ENCODE results near the gene CYP26B1.

The CYP26B1 gene

GRCh38 chr2:72140621-72140960, 7.1 kb downstream of the CYP26B1 start:
- DNase-seq = no peak

DNA sequence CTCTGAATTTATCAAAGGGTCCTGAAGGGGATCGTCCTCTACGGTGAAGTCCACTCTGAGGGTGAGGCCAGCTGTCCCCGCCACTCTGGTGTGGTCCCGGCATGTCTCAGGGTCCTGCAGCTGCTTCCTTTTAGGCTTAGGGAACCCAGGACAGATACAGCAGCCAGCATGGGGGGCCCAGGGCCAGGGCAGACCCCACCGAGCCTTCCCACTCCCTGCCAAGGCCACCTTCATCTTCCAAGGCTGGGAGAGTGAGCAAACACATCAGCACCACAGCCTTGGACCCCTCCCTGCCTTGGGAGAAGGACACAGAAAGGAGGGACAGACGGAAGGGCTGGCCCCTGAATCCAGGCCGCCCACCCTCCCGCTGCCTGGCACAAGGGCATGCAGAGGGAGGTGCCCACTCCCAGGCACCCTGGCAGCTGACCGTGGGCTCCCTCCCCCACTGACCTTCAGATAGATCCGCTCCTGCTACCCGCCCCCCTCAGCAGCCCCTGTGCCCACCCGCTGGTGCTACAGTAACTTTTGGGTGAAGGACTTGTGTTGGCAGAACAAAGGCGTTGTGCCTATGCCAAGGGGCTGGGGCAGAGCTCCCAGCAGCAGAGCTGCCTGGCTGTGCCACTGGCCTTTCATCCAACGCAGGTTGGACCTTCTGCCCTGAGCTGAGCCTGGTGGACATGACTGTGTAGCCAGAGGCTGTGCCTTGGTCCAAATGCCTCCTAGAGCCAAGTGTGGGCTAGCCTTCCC, 7.6 kb downstream of the CYP26B1 start:
- DNase-seq = no peak

DNA sequence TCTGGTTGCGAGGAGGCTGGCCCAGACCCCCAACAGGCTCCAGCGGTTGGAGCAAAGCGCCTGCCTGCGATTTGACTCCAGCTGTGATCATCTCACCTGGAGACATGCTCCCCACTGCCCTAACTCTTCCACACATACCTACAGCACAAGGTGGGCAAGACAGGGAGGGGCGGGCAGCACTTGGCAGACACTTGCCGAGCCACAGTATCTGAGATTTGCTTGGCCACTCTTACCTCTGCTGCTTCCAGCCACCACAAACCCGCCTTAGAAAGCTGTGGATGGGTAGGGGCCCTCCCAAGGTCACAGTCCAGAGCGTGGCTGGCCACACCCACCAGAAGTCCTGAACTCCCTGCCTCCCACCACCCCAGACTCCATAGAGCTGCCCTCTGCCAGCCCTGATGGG, 8.2 kb downstream of the CYP26B1 start:
- no peak for DNase-seq

GRCh38 chr2:72138921-72139381, 8.7 kb downstream of the CYP26B1 start:
- no peak for DNase-seq

DNA sequence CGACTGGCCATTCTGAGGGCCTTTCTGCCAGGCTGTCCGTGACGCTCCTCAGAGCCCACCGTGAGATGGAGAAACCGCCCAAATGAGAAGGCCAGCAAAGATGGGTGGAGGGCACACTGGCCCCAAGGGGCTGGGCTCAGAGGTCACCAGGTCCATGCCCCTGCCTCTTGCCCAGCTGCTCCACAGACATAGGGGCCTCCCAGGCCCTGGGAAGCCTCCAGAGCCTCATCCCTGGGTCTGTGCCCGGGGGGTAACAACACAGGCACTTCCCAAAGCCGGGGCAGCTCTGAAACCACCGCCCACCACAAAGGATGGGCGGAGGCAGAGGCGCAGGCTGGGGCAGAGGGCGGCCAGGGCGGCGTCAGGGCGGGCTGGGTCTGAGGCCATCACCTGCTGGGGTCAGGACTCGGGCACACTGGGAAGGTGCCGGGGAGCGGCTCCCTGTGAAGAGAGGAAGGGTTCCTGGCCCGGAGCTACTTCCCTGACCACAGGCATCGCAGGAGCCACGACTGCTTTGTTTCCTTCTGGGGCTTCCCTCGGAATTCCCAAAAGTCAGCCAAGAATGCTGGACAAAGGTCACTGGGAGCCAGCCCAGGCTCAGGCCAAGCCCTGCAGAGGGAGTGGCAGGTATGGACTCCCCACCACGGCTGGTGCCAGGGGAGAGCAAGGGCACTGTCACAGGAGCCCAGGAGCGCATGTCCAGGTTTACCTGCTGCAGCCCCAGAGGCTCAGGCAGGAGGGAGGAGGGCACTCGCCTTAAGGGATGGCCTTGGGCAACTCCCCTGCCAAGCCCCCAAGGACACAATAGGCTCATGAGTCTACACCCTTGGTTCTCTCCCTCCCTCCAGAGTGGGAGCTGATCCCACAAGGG, 9.4 kb downstream of the CYP26B1 start:
- no peak for DNase-seq

DNA sequence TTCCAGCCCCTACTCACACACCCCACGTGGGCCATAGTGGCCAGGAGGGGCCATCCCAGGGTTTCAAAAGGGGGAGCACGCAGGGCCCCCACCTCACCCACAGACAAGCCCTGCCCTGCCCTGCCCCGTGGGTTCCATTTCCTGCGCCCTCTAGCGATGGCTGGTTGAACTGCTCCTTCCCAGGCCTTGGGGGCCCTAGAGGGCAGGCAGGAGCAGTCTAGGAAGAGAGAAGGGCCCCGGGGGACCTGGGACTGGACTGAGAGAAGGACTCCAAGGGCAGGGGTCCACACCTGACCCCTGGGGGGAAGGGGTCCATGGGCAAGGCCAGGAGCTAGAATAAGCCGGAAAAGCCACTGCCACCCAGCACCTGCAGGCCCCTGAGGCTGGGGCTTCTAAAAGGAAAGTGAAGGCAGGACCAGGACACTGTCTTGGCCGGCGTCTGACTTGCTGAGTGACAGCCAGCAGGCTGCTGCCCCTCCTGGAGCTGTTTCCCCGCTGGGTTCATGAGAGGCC, 10.1 kb downstream of the CYP26B1 start:
- no peak for DNase-seq

GRCh38 chr2:72136933-72137497, 10.6 kb downstream of the CYP26B1 start:
- no peak for DNase-seq

GRCh38 chr2:72136331-72136730, 11.3 kb downstream of the CYP26B1 start:
- DNase-seq = no peak

DNA sequence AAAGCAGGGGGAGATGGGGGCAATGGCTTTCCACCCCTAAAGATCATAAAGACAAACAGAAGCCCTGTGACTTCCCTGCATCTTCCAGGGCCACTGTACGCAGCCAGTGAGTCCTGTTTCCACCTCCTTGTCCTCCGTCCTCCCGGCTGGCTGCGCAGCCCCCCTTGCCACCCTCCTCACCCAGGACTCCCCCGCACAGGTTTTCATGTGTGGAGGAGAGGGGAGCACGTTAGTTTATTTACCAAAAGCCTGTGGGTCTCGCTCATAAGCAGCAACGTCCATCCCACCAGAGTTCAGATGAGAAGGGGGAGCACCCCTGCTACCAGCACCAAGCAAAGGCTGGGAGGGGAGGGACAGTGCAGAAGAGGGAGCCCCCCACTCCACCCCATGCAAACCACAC, 11.7 kb downstream of the CYP26B1 start:
- DNase-seq = no peak

DNA sequence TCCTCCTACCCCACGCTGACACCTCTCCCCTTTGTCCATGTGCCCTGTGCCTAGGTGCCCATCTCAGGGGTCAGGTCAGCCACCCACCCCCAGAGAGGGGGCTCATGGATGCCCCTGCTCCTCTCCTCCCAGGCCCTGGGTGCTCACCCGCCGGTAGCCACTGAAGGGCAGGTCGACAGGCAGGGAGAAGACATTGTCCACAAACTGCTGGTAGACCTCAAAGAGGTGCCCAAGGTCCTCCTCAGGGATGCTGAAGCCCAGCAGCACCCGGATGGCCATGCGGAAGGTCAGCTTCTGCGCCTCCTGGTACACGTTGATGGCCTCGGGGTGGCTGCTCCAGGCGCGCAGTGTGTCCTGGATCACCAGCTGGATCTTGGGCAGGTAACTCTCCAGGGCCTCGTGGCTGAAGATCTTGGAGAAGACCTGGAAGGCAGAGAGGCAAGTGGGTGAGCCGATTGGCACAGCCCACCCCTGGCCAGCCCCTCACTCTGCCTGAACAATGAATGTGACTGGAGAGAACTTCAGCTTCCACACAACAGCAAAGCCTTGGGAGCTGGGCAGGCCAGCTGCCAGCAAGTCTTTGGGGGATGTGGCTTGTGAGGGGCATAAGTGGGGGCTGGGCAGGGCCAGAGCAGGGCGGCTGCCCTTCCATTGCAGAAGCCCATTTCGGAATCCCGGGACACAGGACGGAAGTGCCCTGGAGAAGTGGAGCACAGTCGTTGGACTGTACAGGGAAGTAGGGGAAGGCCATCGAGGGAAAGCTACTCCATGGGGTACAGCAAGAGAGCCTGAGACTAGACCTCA, 12.5 kb downstream of the CYP26B1 start:
- DNase-seq = no peak

DNA sequence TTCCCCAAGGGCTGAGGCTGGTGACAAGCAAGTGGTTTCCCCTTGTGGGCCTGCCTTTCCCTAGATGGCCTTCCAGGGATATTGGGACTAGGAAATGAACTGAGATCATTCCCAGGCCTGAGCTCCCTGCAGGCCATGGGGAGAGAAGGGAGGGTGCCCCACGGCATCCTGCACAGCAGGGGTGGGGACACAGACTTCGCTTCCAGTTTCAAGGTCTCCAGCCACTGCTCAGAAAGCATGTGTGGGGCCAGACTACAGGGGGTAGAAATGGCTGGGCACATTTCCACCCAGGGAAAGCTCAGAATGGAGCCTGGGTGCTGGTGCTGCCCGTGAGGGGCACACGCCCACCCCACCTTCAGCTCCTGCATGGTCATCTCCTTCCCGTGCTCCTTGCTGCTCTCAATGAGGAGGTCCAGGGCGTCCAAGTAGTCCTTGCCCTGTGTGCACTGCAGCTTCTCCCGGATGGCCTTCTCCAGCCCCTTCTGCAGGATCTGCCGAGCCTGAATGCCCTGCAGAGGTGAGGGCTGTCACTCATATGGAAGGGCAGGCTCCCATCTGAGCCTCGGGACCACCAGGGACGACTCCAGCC, 13.2 kb downstream of the CYP26B1 start:
- DNase-seq = no peak

DNA sequence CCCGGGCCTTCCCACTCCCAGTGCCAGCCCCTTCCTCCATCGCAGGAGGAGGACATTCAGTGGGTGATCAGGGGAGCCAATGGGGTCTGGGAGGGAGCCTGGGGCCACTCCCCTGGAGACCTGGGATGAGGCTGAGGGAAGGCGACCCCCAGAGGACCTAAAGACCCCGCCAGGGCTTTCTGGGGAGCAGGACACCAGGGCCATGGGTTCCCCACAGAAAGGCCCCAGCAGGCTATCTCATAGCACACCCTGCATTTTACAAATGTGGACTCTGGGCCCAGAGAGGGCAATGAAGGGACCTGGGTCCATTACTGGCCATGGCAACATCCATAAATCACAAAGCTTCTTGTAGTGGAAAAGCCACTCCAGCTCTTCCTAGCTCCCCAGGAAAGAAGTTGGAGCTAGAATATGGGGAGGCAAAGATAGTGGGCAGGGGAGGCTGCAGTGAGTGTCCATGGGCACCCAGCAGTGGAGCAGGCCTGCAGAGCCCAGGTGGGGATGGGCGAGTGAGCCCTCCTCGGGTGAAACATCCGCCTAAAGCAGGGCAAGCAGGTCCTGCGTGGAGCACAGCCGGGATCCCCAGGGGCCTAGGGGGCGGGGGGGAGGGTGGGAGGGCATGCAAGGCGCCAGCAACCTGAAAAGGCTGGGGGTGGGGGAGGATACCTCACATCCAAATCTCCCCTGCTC, 13.8 kb downstream of the CYP26B1 start:
- no peak for DNase-seq

GRCh38 chr2:72132981-72133720, 14.5 kb downstream of the CYP26B1 start:
- DNase-seq = no peak

- DNase-seq = no peak
Measured at GRCh38 chr2:72131916-72132841, 15.5 kb downstream of the CYP26B1 start.

DNA sequence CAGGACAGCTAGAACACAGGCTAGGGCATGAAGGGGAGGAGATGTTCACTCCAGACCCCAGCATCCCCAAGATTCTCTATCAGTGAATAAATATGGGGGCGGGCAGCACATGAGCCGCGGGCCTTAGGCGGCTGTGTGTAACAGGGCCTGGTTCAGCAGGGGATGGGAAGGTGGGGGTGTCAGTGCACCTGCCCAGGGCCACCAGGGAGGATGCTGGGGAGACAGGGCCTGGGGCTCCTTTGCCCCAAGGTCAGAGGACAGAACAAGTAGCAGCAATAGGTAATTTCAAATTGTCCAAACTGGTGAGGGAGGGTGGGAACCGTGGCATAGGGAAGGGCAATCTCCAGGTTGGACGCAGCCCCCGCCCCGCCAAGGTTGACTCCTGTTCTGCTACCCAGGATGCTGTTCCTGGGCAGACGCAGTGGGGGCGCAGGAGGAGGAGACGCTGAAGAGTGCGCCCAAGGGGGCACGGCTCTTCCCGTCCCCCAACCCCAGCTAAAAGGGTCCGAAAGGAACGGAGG, 16.2 kb downstream of the CYP26B1 start:
- no peak for DNase-seq

DNA sequence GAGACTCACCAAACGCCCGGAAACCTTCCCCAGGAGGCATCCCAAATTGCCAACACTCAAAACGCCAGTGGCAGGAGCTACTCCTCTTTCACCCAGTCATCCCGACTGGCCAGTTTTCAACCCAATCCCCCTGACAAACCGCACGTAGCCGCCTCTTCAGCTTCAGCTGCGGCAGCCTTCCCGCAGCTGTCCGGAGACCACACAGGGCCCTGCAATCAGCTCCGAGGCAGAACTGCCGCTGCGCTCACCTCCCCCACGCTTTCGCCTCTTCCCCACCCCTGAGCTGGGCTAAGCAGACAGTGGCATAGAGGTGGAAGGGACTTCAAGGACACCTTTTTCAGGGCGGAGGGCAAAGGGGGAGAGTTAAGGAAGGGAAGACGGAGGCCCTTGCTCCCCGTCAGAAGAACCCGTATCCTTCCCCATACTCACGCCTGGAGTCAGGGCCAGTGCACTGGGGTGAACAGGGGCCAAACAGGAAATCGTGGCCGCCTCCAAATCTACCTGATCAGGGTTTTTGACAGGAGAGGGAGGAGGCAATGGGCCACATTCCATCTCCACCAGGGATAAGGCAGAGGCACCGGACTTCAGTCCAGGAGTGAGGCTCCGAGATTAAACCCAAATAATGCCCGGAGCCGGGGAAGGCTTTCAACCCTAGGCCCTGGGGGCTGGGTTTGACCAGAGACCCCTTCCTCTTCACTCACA, 16.9 kb downstream of the CYP26B1 start:
- DNase-seq = no peak

- DNase-seq = no peak
Measured at GRCh38 chr2:72129681-72130340, 17.9 kb downstream of the CYP26B1 start.

DNA sequence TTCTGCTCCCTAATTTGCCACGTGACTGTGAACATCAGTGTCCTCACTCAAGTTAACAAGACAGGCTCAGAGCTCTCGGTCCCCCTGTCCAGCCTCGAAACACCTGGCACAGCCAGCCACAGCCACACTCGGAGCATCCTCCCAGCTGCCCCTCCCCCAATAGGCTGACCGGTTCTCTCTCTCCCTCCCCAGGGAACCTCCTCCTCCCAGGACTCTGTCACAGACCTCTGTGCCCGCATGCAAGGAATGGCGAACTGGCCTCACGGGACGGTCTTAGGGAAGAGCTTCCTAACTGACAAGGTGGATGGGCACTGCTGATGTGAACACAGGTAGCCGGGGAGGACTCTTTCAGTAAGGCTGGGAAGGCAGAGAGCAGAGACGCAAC, 18.8 kb downstream of the CYP26B1 start:
- DNase-seq = no peak
